Measurements from ENCODE around the gene SIVA1. TPM values are rescaled to one million over a fixed set of nuclear protein-coding genes. Genes with fewer than 3 reads are reported as not detected.

SIVA1 gene
- total RNA-seq, 1 experiment from 2014 or later = 85.8 TPM

GRCh38 chr14:104803912-104804410, 51.0 kb downstream of the SIVA1 start:
- DNase-seq = peak in 1 of 2 experiments; percentile 41
- no peaks in the 10 kb centered on the region for H3K79me2 ChIP-seq (ENCODE audit: low read depth)
- H2AFZ ChIP-seq = no peak overlapping the region
- H3K4me3 ChIP-seq = no peak overlapping the region
- no peaks in the 10 kb centered on the region for H3K9me3 ChIP-seq (ENCODE audit: insufficient read depth, low read depth)
- intact Hi-C loops (cut with micrococcal nuclease; ENCODE audit: unreplicated experiment) = no loop called here
- H3K36me3 ChIP-seq (ENCODE audit: low read depth) = no peaks in the 10 kb centered on the region
- no peak for TF ChIP-seq EZH2 (IDR thresholded peaks at IDR 0.05; ENCODE audit: low read depth)
- TF ChIP-seq, protein P1, sequence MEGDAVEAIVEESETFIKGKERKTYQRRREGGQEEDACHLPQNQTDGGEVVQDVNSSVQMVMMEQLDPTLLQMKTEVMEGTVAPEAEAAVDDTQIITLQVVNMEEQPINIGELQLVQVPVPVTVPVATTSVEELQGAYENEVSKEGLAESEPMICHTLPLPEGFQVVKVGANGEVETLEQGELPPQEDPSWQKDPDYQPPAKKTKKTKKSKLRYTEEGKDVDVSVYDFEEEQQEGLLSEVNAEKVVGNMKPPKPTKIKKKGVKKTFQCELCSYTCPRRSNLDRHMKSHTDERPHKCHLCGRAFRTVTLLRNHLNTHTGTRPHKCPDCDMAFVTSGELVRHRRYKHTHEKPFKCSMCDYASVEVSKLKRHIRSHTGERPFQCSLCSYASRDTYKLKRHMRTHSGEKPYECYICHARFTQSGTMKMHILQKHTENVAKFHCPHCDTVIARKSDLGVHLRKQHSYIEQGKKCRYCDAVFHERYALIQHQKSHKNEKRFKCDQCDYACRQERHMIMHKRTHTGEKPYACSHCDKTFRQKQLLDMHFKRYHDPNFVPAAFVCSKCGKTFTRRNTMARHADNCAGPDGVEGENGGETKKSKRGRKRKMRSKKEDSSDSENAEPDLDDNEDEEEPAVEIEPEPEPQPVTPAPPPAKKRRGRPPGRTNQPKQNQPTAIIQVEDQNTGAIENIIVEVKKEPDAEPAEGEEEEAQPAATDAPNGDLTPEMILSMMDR (conservative IDR thresholded peaks at IDR 0.05) = no peak
- no peak overlapping the region for H3K4me2 ChIP-seq
- H4K20me1 ChIP-seq (ENCODE audit: insufficient read depth) = peaks cover 4% of the 10 kb centered on the region
- ChIA-PET POLR2A (ENCODE audit: unreplicated experiment) (no interaction called here), CTCF (no interaction called here)
- H3K9me2 ChIP-seq (ENCODE audit: insufficient read depth) = no peaks in the 10 kb centered on the region
- no TSS peak for BruUV-seq (replicated peaks)
- H3K4me1 ChIP-seq (replicated peaks; ENCODE audit: insufficient read depth) = peaks cover 16% of the 10 kb centered on the region
- no peak overlapping the region for H3K27ac ChIP-seq
- no peaks in the 10 kb centered on the region for H3K27me3 ChIP-seq (ENCODE audit: insufficient read depth, low read depth)
- peaks cover 21% of the 10 kb centered on the region for H3F3A ChIP-seq (ENCODE audit: insufficient read depth, low read depth)

DNA sequence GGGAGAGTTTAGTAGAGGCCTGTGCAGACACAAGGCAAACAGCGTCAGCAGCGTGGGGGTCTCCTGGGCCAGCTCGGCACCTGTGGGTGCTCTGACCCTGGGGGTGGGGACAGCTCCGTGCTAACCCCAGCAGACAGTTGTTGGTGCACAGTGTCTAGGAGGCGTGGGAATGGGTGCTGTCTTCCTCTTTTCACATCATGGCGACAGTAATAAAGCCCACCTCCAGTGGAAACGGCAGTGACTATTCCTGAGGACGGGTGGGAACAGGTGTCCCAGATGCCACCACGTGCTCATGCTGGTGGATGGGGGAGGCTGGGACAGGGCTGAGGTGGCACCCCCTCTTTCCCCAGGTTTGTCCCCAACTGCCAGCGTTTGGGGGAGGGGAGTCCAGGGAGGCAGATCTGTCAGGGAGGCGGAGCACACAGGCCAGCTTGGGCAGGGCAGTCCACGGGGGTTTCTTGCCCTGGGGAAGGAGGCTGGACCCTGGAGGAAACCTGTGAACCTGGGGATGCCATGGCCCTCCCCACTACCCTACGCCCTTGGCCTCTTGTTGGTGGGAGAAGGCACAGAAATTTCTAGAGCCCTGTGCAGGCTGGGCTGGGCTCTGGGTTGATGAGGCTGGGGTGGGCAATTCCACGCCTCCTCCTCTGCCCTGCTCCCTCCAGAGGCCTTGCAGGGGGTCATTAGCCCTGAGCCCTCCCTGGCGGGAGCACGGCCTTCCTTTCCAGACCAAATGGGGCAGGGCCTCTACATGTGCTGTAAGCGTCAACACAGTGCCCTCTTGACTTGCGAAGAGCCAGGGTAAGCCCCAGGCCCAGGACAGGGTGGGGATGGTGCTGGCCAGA, 51.8 kb downstream of the SIVA1 start:
- Histone ChIP-seq H3K79me2 (ENCODE audit: low read depth) (no peaks in the 10 kb centered on the region), H3K4me2 (no peak overlapping the region), H3K9me3 (ENCODE audit: insufficient read depth, low read depth) (no peaks in the 10 kb centered on the region), H3K9me2 (ENCODE audit: insufficient read depth) (no peaks in the 10 kb centered on the region), H3K4me1 (replicated peaks; ENCODE audit: insufficient read depth) (peaks cover 14% of the 10 kb centered on the region), H3K4me3 (no peak overlapping the region), H3K36me3 (ENCODE audit: low read depth) (no peaks in the 10 kb centered on the region), H3K27me3 (ENCODE audit: insufficient read depth, low read depth) (no peaks in the 10 kb centered on the region), H2AFZ (no peak overlapping the region), H3F3A (ENCODE audit: insufficient read depth, low read depth) (peaks cover 16% of the 10 kb centered on the region), H4K20me1 (ENCODE audit: insufficient read depth) (peaks cover 4% of the 10 kb centered on the region), H3K27ac (no peak overlapping the region)
- BruUV-seq (replicated peaks) = no TSS peak
- intact Hi-C loops (cut with micrococcal nuclease; ENCODE audit: unreplicated experiment) = no loop called here
- DNase-seq = no peak
- POLR2A ChIA-PET (ENCODE audit: unreplicated experiment) = interaction anchor here (0.5 kb wide), 1 partner anchor 39 kb away, joined by 3 read pairs; no protein-coding TSS in a partner anchor
- TF ChIP-seq EZH2 (IDR thresholded peaks at IDR 0.05; ENCODE audit: low read depth) = no peak
- TF ChIP-seq, protein P1 (conservative IDR thresholded peaks at IDR 0.05) = no peak
- CTCF ChIA-PET = no interaction called here

- peaks cover 12% of the 10 kb centered on the region; the same call in 1 of the 2 replicates for H3F3A ChIP-seq (ENCODE audit: insufficient read depth, low read depth)
- DNase-seq = peak in 1 of 2 experiments; percentile 62
- ChIA-PET CTCF (no interaction called here), POLR2A (ENCODE audit: unreplicated experiment) (interaction anchor here (0.5 kb wide), 1 partner anchor 39 kb away, joined by 3 read pairs; no protein-coding TSS in a partner anchor)
- H3K4me1 ChIP-seq (replicated peaks; ENCODE audit: insufficient read depth) = peaks cover 9% of the 10 kb centered on the region
- H3K9me2 ChIP-seq (ENCODE audit: insufficient read depth) = no peaks in the 10 kb centered on the region
- H3K4me3 ChIP-seq = no peak overlapping the region
- H3K27me3 ChIP-seq (ENCODE audit: insufficient read depth, low read depth) = no peaks in the 10 kb centered on the region
- H3K4me2 ChIP-seq = no peak overlapping the region
- H3K9me3 ChIP-seq (ENCODE audit: insufficient read depth, low read depth) = no peaks in the 10 kb centered on the region
- H3K27ac ChIP-seq = no peak overlapping the region
- no TSS peak for BruUV-seq (replicated peaks)
- no peaks in the 10 kb centered on the region for H3K79me2 ChIP-seq (ENCODE audit: low read depth)
- intact Hi-C loops (cut with micrococcal nuclease; ENCODE audit: unreplicated experiment) = no loop called here
- no peak for TF ChIP-seq EZH2 (IDR thresholded peaks at IDR 0.05; ENCODE audit: low read depth)
- TF ChIP-seq, protein P1 (conservative IDR thresholded peaks at IDR 0.05) = no peak
- no peak overlapping the region for H2AFZ ChIP-seq
- no peaks in the 10 kb centered on the region for H3K36me3 ChIP-seq (ENCODE audit: low read depth)
- peaks cover 4% of the 10 kb centered on the region for H4K20me1 ChIP-seq (ENCODE audit: insufficient read depth)
Measured at GRCh38 chr14:104805326-104805678, 52.4 kb downstream of the SIVA1 start.
